ENCODE measurements around the gene SMAD6. TPM values are rescaled to one million over a fixed set of nuclear protein-coding genes. Genes with fewer than 3 reads are reported as not detected.

The SMAD6 gene
- total RNA-seq, 1 donor from 2014 or later: 8.9 TPM

DNA sequence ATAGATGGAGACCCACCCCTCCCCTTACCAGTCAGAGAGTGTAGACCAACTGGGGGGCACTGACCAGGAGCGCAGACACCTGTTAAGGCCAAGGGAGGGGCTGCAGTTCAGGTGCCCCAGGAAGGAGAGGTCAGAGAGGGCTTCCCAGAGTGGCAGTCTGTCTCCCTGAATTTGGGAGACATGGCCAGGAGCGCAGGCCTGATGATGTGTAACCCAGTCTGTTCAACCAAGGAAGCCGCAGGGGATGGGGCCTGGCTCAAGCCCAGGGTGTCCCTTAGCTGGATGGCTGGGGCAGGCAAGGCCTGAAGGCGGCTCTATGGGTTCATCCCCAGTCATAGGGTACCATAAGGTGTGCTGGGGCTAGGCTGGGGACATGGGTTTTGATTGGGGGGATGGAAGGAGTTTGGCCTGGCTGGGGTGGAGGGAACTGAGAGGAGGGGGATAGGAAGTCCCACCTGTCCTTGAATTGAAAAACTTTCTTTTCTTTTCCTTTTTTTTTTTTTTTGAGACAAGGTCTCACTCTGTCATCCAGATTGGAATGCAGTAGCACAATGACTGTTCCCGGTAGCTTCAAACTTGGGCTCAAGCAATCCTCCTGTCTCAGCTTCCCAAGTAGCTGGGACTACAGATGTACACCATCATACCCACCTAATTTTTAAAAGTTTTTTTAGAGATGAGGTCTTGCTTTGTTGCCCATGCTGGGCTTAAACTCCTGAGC lies 75.7 kb downstream of the SMAD6 start:
- Histone ChIP-seq H3K27ac (ENCODE audit: low read depth, low read length) (no peak overlapping the region), H3K4me1 (ENCODE audit: control insufficient read depth in 3 of 3, insufficient read depth in 3 of 3, low read length in 3 of 3) (peaks cover 13 to 25% (median 15%) of the 10 kb centered on the region in 3 donors), H3K4me3 (ENCODE audit: low read length in 3 of 3) (no peak overlapping the region), H3K9me3 (ENCODE audit: control insufficient read depth in 3 of 3, low read length in 3 of 3) (no peaks in the 10 kb centered on the region), H3K27me3 (ENCODE audit: control insufficient read depth in 3 of 3, insufficient read depth in 3 of 3, low read length in 3 of 3) (no peaks in the 10 kb centered on the region), H3K36me3 (ENCODE audit: control insufficient read depth in 3 of 3, insufficient read depth in 3 of 3, low read length in 3 of 3) (peaks cover 0 to 2% (median 0%) of the 10 kb centered on the region in 3 donors), H3K9ac (ENCODE audit: low read depth in 1 of 3, low read length in 3 of 3) (no peak overlapping the region)

GRCh38 chr15:66778314-66778665 lies 76.3 kb downstream of the SMAD6 start:
- Histone ChIP-seq H3K4me1 (ENCODE audit: control insufficient read depth in 3 of 3, insufficient read depth in 3 of 3, low read length in 3 of 3) (peaks cover 10 to 21% (median 13%) of the 10 kb centered on the region in 3 donors), H3K27ac (ENCODE audit: low read depth, low read length) (no peak overlapping the region), H3K27me3 (ENCODE audit: control insufficient read depth in 3 of 3, insufficient read depth in 3 of 3, low read length in 3 of 3) (no peaks in the 10 kb centered on the region), H3K4me3 (ENCODE audit: low read length in 3 of 3) (no peak overlapping the region), H3K36me3 (ENCODE audit: control insufficient read depth in 3 of 3, insufficient read depth in 3 of 3, low read length in 3 of 3) (peaks cover 0 to 2% (median 0%) of the 10 kb centered on the region in 3 donors), H3K9ac (ENCODE audit: low read depth in 1 of 3, low read length in 3 of 3) (no peak overlapping the region), H3K9me3 (ENCODE audit: control insufficient read depth in 3 of 3, low read length in 3 of 3) (no peaks in the 10 kb centered on the region)

- peaks cover 0 to 2% (median 0%) of the 10 kb centered on the region in 3 donors for H3K36me3 ChIP-seq (ENCODE audit: control insufficient read depth in 3 of 3, insufficient read depth in 3 of 3, low read length in 3 of 3)
- no peak overlapping the region for H3K27ac ChIP-seq (ENCODE audit: low read depth, low read length)
- H3K9ac ChIP-seq (ENCODE audit: low read depth in 1 of 3, low read length in 3 of 3): no peak overlapping the region
- no peak overlapping the region for H3K4me3 ChIP-seq (ENCODE audit: low read length in 3 of 3)
- no peaks in the 10 kb centered on the region for H3K27me3 ChIP-seq (ENCODE audit: control insufficient read depth in 3 of 3, insufficient read depth in 3 of 3, low read length in 3 of 3)
- H3K9me3 ChIP-seq (ENCODE audit: control insufficient read depth in 3 of 3, low read length in 3 of 3): no peaks in the 10 kb centered on the region
- H3K4me1 ChIP-seq (ENCODE audit: control insufficient read depth in 3 of 3, insufficient read depth in 3 of 3, low read length in 3 of 3): peaks cover 6 to 17% (median 9%) of the 10 kb centered on the region in 3 donors
These were observed 76.7 kb downstream of the SMAD6 start for GRCh38 chr15:66778716-66779115.

GRCh38 chr15:66779331-66780009 lies 77.4 kb downstream of the SMAD6 start:
- peaks cover 0 to 10% (median 2%) of the 10 kb centered on the region in 3 donors for H3K4me1 ChIP-seq (ENCODE audit: control insufficient read depth in 3 of 3, insufficient read depth in 3 of 3, low read length in 3 of 3)

DNA sequence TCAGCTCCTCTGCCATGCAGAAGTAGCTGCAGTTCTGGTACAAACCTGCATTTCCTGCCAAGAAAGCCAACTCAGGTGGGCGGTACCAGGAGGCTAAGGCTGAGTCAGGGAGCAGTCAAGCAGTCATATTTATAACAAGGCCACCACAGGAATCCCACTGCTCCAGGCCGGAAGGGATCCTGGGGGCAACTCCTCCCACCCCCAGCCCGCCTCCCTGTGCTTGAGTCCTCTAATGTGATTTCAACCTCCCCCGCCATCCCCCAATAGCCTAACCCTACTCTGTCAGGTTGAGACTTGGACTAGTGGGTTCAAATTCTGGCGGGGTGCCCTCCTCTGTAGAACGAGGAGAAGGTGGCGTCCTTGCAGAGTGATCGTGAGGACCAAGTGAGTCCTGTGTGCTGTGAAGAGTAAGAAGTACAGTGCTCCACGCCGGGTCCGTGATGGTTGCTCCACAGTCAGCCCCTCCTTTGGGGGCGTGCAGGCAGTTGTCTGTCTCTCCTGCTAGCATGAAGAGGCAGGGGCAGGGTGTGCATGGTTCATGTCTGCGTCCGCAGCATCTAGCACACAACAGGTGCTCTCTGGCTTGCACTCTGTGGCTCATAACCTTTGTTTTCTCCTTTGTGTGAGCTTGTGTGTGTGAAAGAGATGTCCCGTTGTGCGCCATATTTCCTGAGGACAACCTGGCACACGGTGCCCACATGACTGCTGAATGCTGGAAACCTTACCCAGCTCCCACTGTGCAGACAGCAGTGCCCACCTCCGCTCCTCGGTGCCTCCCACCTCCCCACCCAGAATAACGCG lies 78.3 kb downstream of the SMAD6 start:
- Histone ChIP-seq H3K36me3 (ENCODE audit: control insufficient read depth in 3 of 3, insufficient read depth in 3 of 3, low read length in 3 of 3) (peaks cover 0 to 2% (median 0%) of the 10 kb centered on the region in 3 donors), H3K9ac (ENCODE audit: low read depth in 1 of 3, low read length in 3 of 3) (no peak overlapping the region), H3K4me3 (ENCODE audit: low read length in 3 of 3) (no peak overlapping the region), H3K9me3 (ENCODE audit: control insufficient read depth in 3 of 3, low read length in 3 of 3) (no peaks in the 10 kb centered on the region), H3K27me3 (ENCODE audit: control insufficient read depth in 3 of 3, insufficient read depth in 3 of 3, low read length in 3 of 3) (no peaks in the 10 kb centered on the region), H3K4me1 (ENCODE audit: control insufficient read depth in 3 of 3, insufficient read depth in 3 of 3, low read length in 3 of 3) (peaks cover 0 to 8% (median 0%) of the 10 kb centered on the region in 3 donors), H3K27ac (ENCODE audit: low read depth, low read length) (no peak overlapping the region)

More at GRCh38 chr15:66779331-66780009, 77.4 kb downstream of the SMAD6 start:
- Histone ChIP-seq H3K9me3 (ENCODE audit: control insufficient read depth in 3 of 3, low read length in 3 of 3) (no peaks in the 10 kb centered on the region), H3K4me3 (ENCODE audit: low read length in 3 of 3) (no peak overlapping the region), H3K27ac (ENCODE audit: low read depth, low read length) (no peak overlapping the region), H3K9ac (ENCODE audit: low read depth in 1 of 3, low read length in 3 of 3) (no peak overlapping the region), H3K27me3 (ENCODE audit: control insufficient read depth in 3 of 3, insufficient read depth in 3 of 3, low read length in 3 of 3) (no peaks in the 10 kb centered on the region), H3K36me3 (ENCODE audit: control insufficient read depth in 3 of 3, insufficient read depth in 3 of 3, low read length in 3 of 3) (peaks cover 0 to 2% (median 0%) of the 10 kb centered on the region in 3 donors)

- Histone ChIP-seq H3K9ac (ENCODE audit: low read depth in 1 of 3, low read length in 3 of 3) (no peak overlapping the region), H3K4me1 (ENCODE audit: control insufficient read depth in 3 of 3, insufficient read depth in 3 of 3, low read length in 3 of 3) (peaks cover 0 to 1% (median 0%) of the 10 kb centered on the region in 3 donors), H3K27me3 (ENCODE audit: control insufficient read depth in 3 of 3, insufficient read depth in 3 of 3, low read length in 3 of 3) (no peaks in the 10 kb centered on the region), H3K36me3 (ENCODE audit: control insufficient read depth in 3 of 3, insufficient read depth in 3 of 3, low read length in 3 of 3) (peaks cover 0 to 2% (median 0%) of the 10 kb centered on the region in 3 donors), H3K27ac (ENCODE audit: low read depth, low read length) (no peak overlapping the region), H3K9me3 (ENCODE audit: control insufficient read depth in 3 of 3, low read length in 3 of 3) (no peaks in the 10 kb centered on the region), H3K4me3 (ENCODE audit: low read length in 3 of 3) (no peak overlapping the region)
These were observed 79.1 kb downstream of the SMAD6 start for GRCh38 chr15:66780973-66781718.

DNA sequence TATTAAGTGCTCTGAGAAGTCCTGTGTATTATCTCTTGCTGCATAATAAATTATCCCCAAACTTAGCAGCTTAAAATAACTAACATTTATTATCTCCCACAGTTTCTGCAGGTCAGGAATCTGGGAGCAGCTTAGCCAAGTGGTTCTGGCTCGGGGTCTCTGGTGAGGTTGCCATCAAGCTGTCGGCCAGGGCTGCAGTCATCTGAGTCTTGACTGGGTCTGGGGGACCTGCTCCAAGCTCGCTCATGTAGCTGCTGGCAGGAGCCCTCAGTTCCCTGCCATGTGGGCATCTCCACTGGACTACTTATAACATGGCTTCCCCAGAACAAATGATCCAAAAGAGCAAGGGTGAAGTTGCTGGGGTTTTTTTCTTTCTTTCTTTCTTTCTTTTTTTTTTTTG lies 80.7 kb downstream of the SMAD6 start:
- no peaks in the 10 kb centered on the region for H3K9me3 ChIP-seq (ENCODE audit: control insufficient read depth in 3 of 3, low read length in 3 of 3)
- no peaks in the 10 kb centered on the region for H3K27me3 ChIP-seq (ENCODE audit: control insufficient read depth in 3 of 3, insufficient read depth in 3 of 3, low read length in 3 of 3)
- H3K9ac ChIP-seq (ENCODE audit: low read depth in 1 of 3, low read length in 3 of 3): no peak overlapping the region
- H3K27ac ChIP-seq (ENCODE audit: low read depth, low read length): no peak overlapping the region
- no peaks in the 10 kb centered on the region for H3K4me1 ChIP-seq (ENCODE audit: control insufficient read depth in 3 of 3, insufficient read depth in 3 of 3, low read length in 3 of 3)
- H3K36me3 ChIP-seq (ENCODE audit: control insufficient read depth in 3 of 3, insufficient read depth in 3 of 3, low read length in 3 of 3): peaks cover 0 to 2% (median 0%) of the 10 kb centered on the region in 3 donors
- H3K4me3 ChIP-seq (ENCODE audit: low read length in 3 of 3): no peak overlapping the region

GRCh38 chr15:66783314-66783713 lies 81.3 kb downstream of the SMAD6 start:
- Histone ChIP-seq H3K36me3 (ENCODE audit: control insufficient read depth in 3 of 3, insufficient read depth in 3 of 3, low read length in 3 of 3) (peaks cover 0 to 2% (median 0%) of the 10 kb centered on the region in 3 donors), H3K4me1 (ENCODE audit: control insufficient read depth in 3 of 3, insufficient read depth in 3 of 3, low read length in 3 of 3) (no peaks in the 10 kb centered on the region), H3K27ac (ENCODE audit: low read depth, low read length) (no peak overlapping the region), H3K27me3 (ENCODE audit: control insufficient read depth in 3 of 3, insufficient read depth in 3 of 3, low read length in 3 of 3) (no peaks in the 10 kb centered on the region), H3K9ac (ENCODE audit: low read depth in 1 of 3, low read length in 3 of 3) (no peak overlapping the region), H3K9me3 (ENCODE audit: control insufficient read depth in 3 of 3, low read length in 3 of 3) (no peaks in the 10 kb centered on the region), H3K4me3 (ENCODE audit: low read length in 3 of 3) (no peak overlapping the region)

- Histone ChIP-seq H3K36me3 (ENCODE audit: control insufficient read depth in 3 of 3, insufficient read depth in 3 of 3, low read length in 3 of 3) (peaks cover 0 to 2% (median 0%) of the 10 kb centered on the region in 3 donors), H3K27me3 (ENCODE audit: control insufficient read depth in 3 of 3, insufficient read depth in 3 of 3, low read length in 3 of 3) (no peaks in the 10 kb centered on the region), H3K4me3 (ENCODE audit: low read length in 3 of 3) (no peak overlapping the region), H3K9me3 (ENCODE audit: control insufficient read depth in 3 of 3, low read length in 3 of 3) (no peaks in the 10 kb centered on the region), H3K4me1 (ENCODE audit: control insufficient read depth in 3 of 3, insufficient read depth in 3 of 3, low read length in 3 of 3) (no peaks in the 10 kb centered on the region), H3K9ac (ENCODE audit: low read depth in 1 of 3, low read length in 3 of 3) (no peak overlapping the region), H3K27ac (ENCODE audit: low read depth, low read length) (no peak overlapping the region)
These were observed 81.7 kb downstream of the SMAD6 start for GRCh38 chr15:66783725-66784124.
